Mesenchymal stem cell (in vitro differentiated cells and primary cell): ENCODE results near the gene RCAN1.

ENCODE experiments used
- DNase-seq: peaks from one replicate; pipeline ENCODE4 v3.0.0-alpha.2; 2013
- H2AFZ ChIP-seq: one replicate; pipeline ENCODE4 v1.6.1; 2013; ENCODE audit warnings: low read depth, mild to moderate bottlenecking, control low read depth, inconsistent platforms, low read length, moderate library complexity
- H2AK5ac ChIP-seq: 2 replicates; pipeline ENCODE4 v1.6.1; 2013; ENCODE audit warnings: low read length, moderate library complexity, mild to moderate bottlenecking, inconsistent platforms; ENCODE audit not compliant: severe bottlenecking
- H2BK120ac ChIP-seq: one replicate; pipeline ENCODE4 v1.6.1; 2013; ENCODE audit warnings: low read depth, mild to moderate bottlenecking, inconsistent platforms, low read length, moderate library complexity
- H2BK12ac ChIP-seq, 2 experiments: one replicate each; pipeline ENCODE4 v1.6.1; 2013; ENCODE audit warnings: inconsistent platforms in 2 of 2, low read length in 2 of 2, mild to moderate bottlenecking in 2 of 2, moderate library complexity in 2 of 2, control low read depth in 1 of 2
- H2BK15ac ChIP-seq: one replicate; pipeline ENCODE4 v1.6.1; 2013; ENCODE audit warnings: mild to moderate bottlenecking, low read depth, inconsistent platforms; ENCODE audit not compliant: poor library complexity, severe bottlenecking
- H2BK5ac ChIP-seq: 2 replicates; pipeline ENCODE4 v1.6.1; 2013; ENCODE audit warnings: low read depth, mild to moderate bottlenecking, low read length, control low read depth, inconsistent platforms; ENCODE audit not compliant: poor library complexity, severe bottlenecking
- H3K14ac ChIP-seq, 2 experiments: one replicate each; pipeline ENCODE4 v1.6.1; 2013; ENCODE audit warnings: inconsistent platforms in 2 of 2, low read length in 2 of 2, control low read depth in 1 of 2, mild to moderate bottlenecking in 1 of 2, moderate library complexity in 1 of 2
- H3K18ac ChIP-seq, 2 experiments: one replicate each; pipeline ENCODE4 v1.6.1; 2013; ENCODE audit warnings: inconsistent platforms in 2 of 2, low read length in 2 of 2, control low read depth in 1 of 2, low read depth in 1 of 2, mild to moderate bottlenecking in 1 of 2
- H3K23ac ChIP-seq, 2 experiments: one replicate each; pipeline ENCODE4 v1.6.1; 2013; ENCODE audit warnings: inconsistent platforms in 2 of 2, low read length in 2 of 2, mild to moderate bottlenecking in 2 of 2, moderate library complexity in 2 of 2, control low read depth in 1 of 2
- H3K27ac ChIP-seq: 2 replicates; pipeline ENCODE4 v1.5.1; 2013; ENCODE audit warnings: mild to moderate bottlenecking, moderate library complexity, low read length, control low read depth, inconsistent platforms; ENCODE audit not compliant: poor library complexity, severe bottlenecking
- H3K27me3 ChIP-seq, 2 experiments: 2 replicates each; pipeline versions ENCODE4 v1.6.1 to v1.7.0; 2013; ENCODE audit warnings: low read length in 2 of 2, mild to moderate bottlenecking in 2 of 2, moderate library complexity in 2 of 2, control low read depth in 1 of 2, inconsistent platforms in 1 of 2; ENCODE audit not compliant: control insufficient read depth in 1 of 2, insufficient read depth in 1 of 2
- H3K36me3 ChIP-seq, 2 experiments: 2 replicates each; pipeline versions ENCODE4 v1.6.1 to v1.7.0; 2013; ENCODE audit warnings: low read length in 2 of 2, control low read depth in 1 of 2, inconsistent platforms in 1 of 2, low read depth in 1 of 2, mild to moderate bottlenecking in 1 of 2; ENCODE audit not compliant: insufficient read depth in 2 of 2, control insufficient read depth in 1 of 2
- H3K4ac ChIP-seq, 2 experiments: one replicate each; pipeline ENCODE4 v1.6.1; 2013; ENCODE audit warnings: inconsistent platforms in 2 of 2, low read length in 2 of 2, mild to moderate bottlenecking in 2 of 2, moderate library complexity in 2 of 2, control low read depth in 1 of 2, low read depth in 1 of 2
- H3K4me1 ChIP-seq: 2 replicates; pipeline ENCODE4 v1.6.1; 2013; ENCODE audit warnings: low read depth, low read length, control low read depth; ENCODE audit not compliant: control insufficient read depth, insufficient read depth
- H3K4me2 ChIP-seq: 2 replicates; pipeline ENCODE4 v1.6.1; 2013; ENCODE audit warnings: low read length, mild to moderate bottlenecking, inconsistent platforms; ENCODE audit not compliant: poor library complexity, severe bottlenecking
- H3K4me3 ChIP-seq, 2 experiments: 2 replicates each; pipeline versions ENCODE4 v1.5.1 to v1.7.0; 2013; ENCODE audit warnings: low read length in 2 of 2, mild to moderate bottlenecking in 2 of 2, control low read depth in 1 of 2, low read depth in 1 of 2; ENCODE audit not compliant: insufficient read depth in 1 of 2
- H3K79me1 ChIP-seq: replicated peaks from 2 replicates; pipeline ENCODE4 v1.6.1; 2013; ENCODE audit warnings: mild to moderate bottlenecking, control low read depth, low read length, inconsistent platforms; ENCODE audit not compliant: poor library complexity, severe bottlenecking
- H3K9ac ChIP-seq: 2 replicates; pipeline ENCODE4 v1.7.0; 2013; ENCODE audit warnings: mild to moderate bottlenecking, low read length, moderate library complexity
- H3K9me3 ChIP-seq: 2 replicates; pipeline ENCODE4 v1.7.0; 2013; ENCODE audit warnings: mild to moderate bottlenecking, low read length; ENCODE audit not compliant: control insufficient read depth
- H4K8ac ChIP-seq: one replicate; pipeline ENCODE4 v1.6.1; 2013; ENCODE audit warnings: inconsistent platforms, mild to moderate bottlenecking, low read length, moderate library complexity
- H4K91ac ChIP-seq: one replicate; pipeline ENCODE4 v1.6.1; 2013; ENCODE audit warnings: mild to moderate bottlenecking, low read length, inconsistent platforms
- WGBS: methylation state at CpG from one replicate; pipeline ENCODE4 v1.1.7; 2013; ENCODE audit warnings: mixed read lengths; 5-methylcytosine and 5-hydroxymethylcytosine counted together

The RCAN1 gene

DNA sequence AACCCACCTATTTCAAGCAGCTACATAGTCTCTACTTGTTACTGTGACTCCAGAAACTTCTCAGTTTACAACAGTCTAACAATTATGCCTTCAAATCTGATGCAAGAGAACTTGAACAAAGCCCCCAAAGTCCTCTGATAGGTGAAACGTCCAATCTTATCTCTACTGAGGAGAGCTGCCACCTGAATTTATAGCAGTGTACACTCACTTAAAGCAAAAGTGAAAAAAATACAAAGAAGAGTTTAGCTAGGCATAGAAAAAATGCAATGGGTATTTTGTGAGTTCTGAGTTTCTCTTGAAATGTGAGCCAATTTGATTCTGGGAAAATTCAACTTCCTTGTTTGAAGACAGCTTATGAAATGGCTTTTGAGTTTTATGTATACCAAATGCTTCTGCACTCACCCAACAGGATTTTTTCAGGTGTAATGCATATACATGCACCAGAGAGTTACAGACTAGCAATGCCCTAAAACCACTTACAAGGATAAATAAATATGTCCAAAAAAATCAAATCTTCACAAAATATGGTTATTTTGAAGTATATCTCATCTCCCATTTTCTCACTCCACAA lies 36.0 kb upstream of the RCAN1 start:
- H4K91ac ChIP-seq: no peak overlapping the region
- 33% methylated on average over 1 of the region's 1 CpG for WGBS
- H4K8ac ChIP-seq: no peak overlapping the region
- H3K79me1 ChIP-seq: no peaks in the 10 kb centered on the region
- no peak overlapping the region for H3K9ac ChIP-seq
- H2BK5ac ChIP-seq: no peak overlapping the region
- H2BK15ac ChIP-seq: no peak overlapping the region
- no peak overlapping the region for H2AK5ac ChIP-seq
- H3K36me3 ChIP-seq: no peaks in the 10 kb centered on the region
- DNase-seq: no peak
- H3K23ac ChIP-seq: no peak overlapping the region
- no peak overlapping the region for H3K4ac ChIP-seq
- H3K27ac ChIP-seq: no peak overlapping the region
- H2AFZ ChIP-seq: no peak overlapping the region
- H3K4me2 ChIP-seq: no peak overlapping the region
- H3K4me1 ChIP-seq: no peaks in the 10 kb centered on the region
- H3K9me3 ChIP-seq: peaks cover 19% of the 10 kb centered on the region
- no peak overlapping the region for H3K4me3 ChIP-seq
- no peak overlapping the region for H3K18ac ChIP-seq
- no peak overlapping the region for H2BK120ac ChIP-seq
- peaks cover 28 to 63% of the 10 kb centered on the region in 2 experiments for H3K27me3 ChIP-seq
- H3K14ac ChIP-seq: no peak overlapping the region
- H2BK12ac ChIP-seq: no peak overlapping the region

DNA sequence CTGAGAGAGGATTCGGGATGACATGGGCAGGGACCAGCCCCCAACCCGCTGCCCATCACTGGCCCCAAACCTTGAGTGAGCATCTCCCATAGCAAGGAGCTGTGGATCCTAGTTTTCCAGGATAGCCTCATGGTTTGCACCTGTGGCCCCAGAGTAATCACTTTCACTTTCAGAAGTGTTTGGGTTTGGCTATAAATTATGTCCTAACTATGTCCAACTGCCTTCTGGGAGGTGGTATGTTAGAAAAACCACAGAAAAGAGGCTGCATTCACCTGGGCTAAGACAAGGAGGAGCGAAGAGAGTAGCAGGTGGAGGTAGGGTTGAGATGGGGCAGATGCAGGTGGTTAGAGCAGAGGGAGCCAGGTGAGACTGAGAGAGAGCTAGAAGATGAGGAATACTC lies 34.5 kb upstream of the RCAN1 start:
- Histone ChIP-seq H2BK5ac (no peak overlapping the region), H3K27ac (no peak overlapping the region), H3K18ac (no peak overlapping the region), H3K9me3 (peaks cover 19% of the 10 kb centered on the region), H3K27me3 (peaks cover 24 to 60% of the 10 kb centered on the region in 2 experiments), H3K9ac (no peak overlapping the region), H4K8ac (no peak overlapping the region), H3K14ac (no peak overlapping the region), H4K91ac (no peak overlapping the region), H2BK120ac (no peak overlapping the region), H2BK12ac (no peak overlapping the region), H2AFZ (no peak overlapping the region), H3K79me1 (no peaks in the 10 kb centered on the region), H3K4me2 (no peak overlapping the region), H3K23ac (no peak overlapping the region), H3K4me1 (no peaks in the 10 kb centered on the region), H2BK15ac (no peak overlapping the region), H3K4ac (no peak overlapping the region), H3K4me3 (no peak overlapping the region), H3K36me3 (no peaks in the 10 kb centered on the region), H2AK5ac (no peak overlapping the region)
- no peak for DNase-seq
- 79% methylated on average over 3 of the region's 3 CpGs for WGBS

DNA sequence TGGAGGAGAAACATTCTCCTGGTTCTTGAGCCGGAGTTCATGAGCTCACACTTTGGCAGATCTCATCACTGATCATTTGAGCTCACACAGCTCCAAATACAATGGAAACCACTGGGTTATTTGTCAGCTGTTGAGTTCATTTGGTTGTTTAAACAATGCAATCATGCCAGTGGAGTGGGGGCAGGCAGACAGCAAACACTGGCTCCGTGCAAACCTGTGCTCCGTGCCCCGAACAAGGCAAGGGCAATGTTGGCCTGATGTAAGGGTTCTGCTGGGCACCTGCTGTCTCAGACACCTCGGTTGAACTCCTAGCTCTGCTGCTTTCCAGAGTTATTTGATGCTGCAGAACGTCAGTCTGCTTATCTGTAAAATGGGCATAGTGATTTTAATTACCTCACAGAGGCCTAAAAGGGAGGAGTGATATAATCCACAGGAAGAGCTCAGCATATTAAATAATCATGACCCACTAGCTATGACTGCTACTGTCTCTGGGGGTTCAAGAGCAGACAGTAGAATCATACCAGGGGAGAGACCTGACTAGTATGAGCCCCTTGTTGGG lies 33.9 kb upstream of the RCAN1 start:
- Histone ChIP-seq H3K4me3 (no peak overlapping the region), H3K9me3 (peaks cover 19% of the 10 kb centered on the region), H4K8ac (no peak overlapping the region), H3K9ac (no peak overlapping the region), H3K36me3 (no peaks in the 10 kb centered on the region), H3K79me1 (no peaks in the 10 kb centered on the region), H4K91ac (no peak overlapping the region), H3K27ac (no peak overlapping the region), H2BK5ac (no peak overlapping the region), H3K27me3 (peaks cover 24 to 59% of the 10 kb centered on the region in 2 experiments), H2BK15ac (no peak overlapping the region), H2AK5ac (no peak overlapping the region), H2BK12ac (no peak overlapping the region), H2BK120ac (no peak overlapping the region), H3K14ac (no peak overlapping the region), H3K18ac (no peak overlapping the region), H3K4ac (no peak overlapping the region), H3K4me1 (no peaks in the 10 kb centered on the region), H3K4me2 (no peak overlapping the region), H2AFZ (no peak overlapping the region), H3K23ac (no peak overlapping the region)
- no peak for DNase-seq
- WGBS: 78% methylated on average over 5 of the region's 6 CpGs

DNA sequence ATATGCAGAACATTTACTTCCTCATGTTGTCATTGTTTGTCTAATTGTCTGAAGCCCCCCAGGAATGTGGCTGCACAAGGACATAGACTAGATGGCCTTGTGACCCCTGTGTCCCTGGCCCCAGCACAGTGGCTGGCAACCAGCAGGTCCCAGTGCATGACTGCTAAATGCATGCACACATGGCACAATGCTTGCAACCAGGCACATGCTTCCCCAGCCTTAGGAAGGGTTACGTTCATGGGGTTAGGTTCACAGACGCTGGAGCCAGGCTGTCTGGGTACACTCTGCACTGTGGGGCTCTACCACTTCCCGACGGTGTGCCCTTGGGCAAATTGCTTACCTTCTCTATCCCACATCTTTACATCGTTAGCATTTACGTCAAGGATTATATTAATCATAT lies 32.6 kb upstream of the RCAN1 start:
- H4K8ac ChIP-seq: no peak overlapping the region
- no peak overlapping the region for H2BK120ac ChIP-seq
- no peak overlapping the region for H2AK5ac ChIP-seq
- H2BK12ac ChIP-seq: no peak overlapping the region
- no peak overlapping the region for H3K23ac ChIP-seq
- H3K14ac ChIP-seq: peak overlapping the region in 1 of 2 experiments; percentile 22
- no peak for DNase-seq
- H3K4me2 ChIP-seq: no peak overlapping the region
- no peak overlapping the region for H3K18ac ChIP-seq
- H3K79me1 ChIP-seq: no peaks in the 10 kb centered on the region
- no peak overlapping the region for H3K27ac ChIP-seq
- H2AFZ ChIP-seq: no peak overlapping the region
- 97% methylated on average over 2 of the region's 6 CpGs for WGBS
- H3K4me3 ChIP-seq: no peak overlapping the region
- no peaks in the 10 kb centered on the region for H3K4me1 ChIP-seq
- no peak overlapping the region for H2BK15ac ChIP-seq
- H3K9ac ChIP-seq: no peak overlapping the region
- no peak overlapping the region for H4K91ac ChIP-seq
- H3K27me3 ChIP-seq: peaks cover 20 to 47% of the 10 kb centered on the region in 2 experiments
- H2BK5ac ChIP-seq: no peak overlapping the region
- H3K36me3 ChIP-seq: no peaks in the 10 kb centered on the region
- no peak overlapping the region for H3K4ac ChIP-seq
- H3K9me3 ChIP-seq: peaks cover 14% of the 10 kb centered on the region
